PC-3 (cell line): ENCODE measurements around the gene CCAR1. TPM values are rescaled to one million over a fixed set of nuclear protein-coding genes. Genes with fewer than 3 reads are reported as not detected.

Experiments
- ATAC-seq: fragments of 200-7000 bp; cut with Tn5 transposase; 2 replicates; pipeline ENCODE4 v1.9.1; 2020; ENCODE audit warnings: mild to moderate bottlenecking, moderate library complexity
- BruUV-seq: library from RNA; stranded (reverse); fragments of 400-500 nt; replicated peaks from 2 replicates; lab custom pipeline; 2021; lab: Mats Ljungman, UMichigan
- CTCF ChIA-PET: fragments of 300-600 bp; sonication (Branson Sonifier 250); formaldehyde crosslinking; loops from one replicate; lab custom pipeline; 2022; ENCODE audit warnings: antibody characterized with exemption; lab: Charles Lee
- POLR2A ChIA-PET: fragments of 300-600 bp; sonication (Branson Sonifier 250); formaldehyde crosslinking; loops from one replicate; lab custom pipeline; 2022; ENCODE audit warnings: antibody characterized with exemption; ENCODE audit not compliant: unreplicated experiment; lab: Charles Lee
- DNase-seq: peaks from one replicate; pipeline ENCODE4 v3.0.0-alpha.2; 2015
- H2AFZ ChIP-seq: fragments of 300-600 bp; sonication (generic); 2 replicates; pipeline ENCODE4 v1.6.0; 2016; ENCODE audit warnings: antibody characterized with exemption, low read length
- H3F3A ChIP-seq: fragments of 300-600 bp; sonication (generic); one replicate; pipeline ENCODE4 v1.6.0; 2017; ENCODE audit warnings: antibody characterized with exemption, low read length, control low read depth, mild to moderate bottlenecking; ENCODE audit not compliant: unreplicated experiment
- H3K27ac ChIP-seq: fragments of 300-600 bp; sonication (generic); 2 replicates; pipeline ENCODE4 v1.5.1; 2016; ENCODE audit warnings: mild to moderate bottlenecking, low read length
- H3K27me3 ChIP-seq: fragments of 300-600 bp; sonication (generic); 2 replicates; pipeline ENCODE4 v1.6.1; 2016; ENCODE audit warnings: low read length, mixed read lengths
- H3K36me3 ChIP-seq: fragments of 300-600 bp; sonication (generic); 2 replicates; pipeline ENCODE4 v1.6.1; 2016; ENCODE audit warnings: low read depth, mixed run types, low read length, mixed read lengths
- H3K4me1 ChIP-seq: fragments of 300-600 bp; sonication (generic); 2 replicates; pipeline ENCODE4 v1.5.1; 2016; ENCODE audit warnings: low read length; ENCODE audit not compliant: insufficient read depth
- H3K4me2 ChIP-seq: fragments of 300-600 bp; sonication (generic); 2 replicates; pipeline ENCODE4 v1.6.0; 2016; ENCODE audit warnings: low read length
- H3K4me3 ChIP-seq: fragments of 300-600 bp; sonication (generic); 2 replicates; pipeline ENCODE4 v1.5.1; 2016; ENCODE audit warnings: mild to moderate bottlenecking, low read length, mixed read lengths
- H3K79me2 ChIP-seq: fragments of 300-600 bp; sonication (generic); 2 replicates; pipeline ENCODE4 v1.6.1; 2017; ENCODE audit warnings: low read length, mixed read lengths
- H3K9ac ChIP-seq: fragments of 300-600 bp; sonication (generic); 2 replicates; pipeline ENCODE4 v1.6.0; 2016; ENCODE audit warnings: mild to moderate bottlenecking, low read length
- H3K9me2 ChIP-seq: fragments of 300-600 bp; sonication (generic); replicated peaks from 2 replicates; pipeline ENCODE4 v1.6.1; 2016; ENCODE audit warnings: mixed run types, low read length, mixed read lengths
- H3K9me3 ChIP-seq: fragments of 300-600 bp; sonication (generic); 2 replicates; pipeline ENCODE4 v1.6.1; 2016; ENCODE audit warnings: low read length, mixed read lengths
- H4K20me1 ChIP-seq: fragments of 300-600 bp; sonication (generic); 2 replicates; pipeline ENCODE4 v1.6.1; 2016; ENCODE audit warnings: low read length, mixed read lengths
- CTCF ChIP-seq: fragments of 300-600 bp; sonication (generic); conservative IDR thresholded peaks from 2 replicates; pipeline ENCODE4 v1.5.1; 2017; ENCODE audit warnings: antibody characterized with exemption, low read depth, mild to moderate bottlenecking, low read length
- EZH2 ChIP-seq: fragments of 300-600 bp; sonication (generic); IDR thresholded peaks from one replicate; pipeline ENCODE4 v1.6.1; 2017; ENCODE audit warnings: antibody characterized with exemption, mild to moderate bottlenecking, low read length; ENCODE audit not compliant: unreplicated experiment
- EZH2phosphoT487 ChIP-seq: fragments of 300-600 bp; sonication (generic); IDR thresholded peaks from 2 replicates; pipeline ENCODE4 v1.6.1; 2018; ENCODE audit warnings: mild to moderate bottlenecking, antibody characterized with exemption, low read length, borderline replicate concordance
- intact Hi-C: fragments of 100-400 bp; cut with micrococcal nuclease; formaldehyde crosslinking; loops from 2 replicates; pipeline ENCODE4 v1.9.0; 2023
- total RNA-seq: library from RNA; depleted of rRNA; stranded (reverse); fragments of >200 nt; gene quantifications from 2 replicates; pipeline ENCODE4 v1.2.3, GENCODE V29; 2014

The CCAR1 gene
- total RNA-seq, 1 experiment from 2014 or later = 92.1 TPM

- Histone ChIP-seq H3K79me2 (no peaks in the 10 kb centered on the region), H3K27me3 (no peaks in the 10 kb centered on the region), H3K9ac (no peak overlapping the region), H3K9me3 (no peaks in the 10 kb centered on the region), H3F3A (no peaks in the 10 kb centered on the region), H3K27ac (no peak overlapping the region), H3K36me3 (no peaks in the 10 kb centered on the region), H2AFZ (no peak overlapping the region), H3K4me3 (no peak overlapping the region), H3K4me1 (no peaks in the 10 kb centered on the region), H4K20me1 (no peaks in the 10 kb centered on the region), H3K9me2 (no peaks in the 10 kb centered on the region), H3K4me2 (no peak overlapping the region)
- ATAC-seq (no peak), DNase-seq (no peak)
- ChIA-PET CTCF (no interaction called here), POLR2A (no interaction called here)
- intact Hi-C loops = no loop called here
- TF ChIP-seq EZH2 (no peak), EZH2phosphoT487 (no peak), CTCF (no peak)
- no TSS peak for BruUV-seq
Observed at GRCh38 chr10:68696018-68696417, 25.0 kb upstream of the CCAR1 start.

GRCh38 chr10:68697106-68697505 is 23.9 kb upstream of the CCAR1 start:
- intact Hi-C loops = no loop called here
- Histone ChIP-seq H3K4me3 (no peak overlapping the region), H2AFZ (no peak overlapping the region), H3K9me3 (no peaks in the 10 kb centered on the region), H3K27ac (no peak overlapping the region), H3K79me2 (no peaks in the 10 kb centered on the region), H3K4me2 (no peak overlapping the region), H3K9ac (no peak overlapping the region), H3K36me3 (no peaks in the 10 kb centered on the region), H3F3A (no peaks in the 10 kb centered on the region), H3K27me3 (no peaks in the 10 kb centered on the region), H3K9me2 (no peaks in the 10 kb centered on the region), H4K20me1 (no peaks in the 10 kb centered on the region), H3K4me1 (no peaks in the 10 kb centered on the region)
- ATAC-seq (no peak), DNase-seq (no peak)
- no TSS peak for BruUV-seq
- CTCF ChIA-PET = no interaction called here
- POLR2A ChIA-PET = interaction anchor here (0.7 kb wide), 1 partner anchor 59 kb away, joined by 4 read pairs; no protein-coding TSS in a partner anchor
- TF ChIP-seq EZH2phosphoT487 (no peak), EZH2 (no peak), CTCF (no peak)

- DNase-seq (no peak), ATAC-seq (no peak)
- Histone ChIP-seq H3K9me2 (no peaks in the 10 kb centered on the region), H3K27ac (no peak overlapping the region), H3K9me3 (no peaks in the 10 kb centered on the region), H4K20me1 (no peaks in the 10 kb centered on the region), H3K79me2 (no peaks in the 10 kb centered on the region), H3K4me1 (no peaks in the 10 kb centered on the region), H3K4me3 (no peak overlapping the region), H3K4me2 (no peak overlapping the region), H3K27me3 (no peaks in the 10 kb centered on the region), H3F3A (no peaks in the 10 kb centered on the region), H2AFZ (no peak overlapping the region), H3K36me3 (no peaks in the 10 kb centered on the region), H3K9ac (no peak overlapping the region)
- ChIA-PET CTCF (no interaction called here), POLR2A (no interaction called here)
- intact Hi-C loops = no loop called here
- no peak for TF ChIP-seq EZH2phosphoT487
- TF ChIP-seq EZH2 = no peak
- no peak for TF ChIP-seq CTCF
- no TSS peak for BruUV-seq
Observed at GRCh38 chr10:68700197-68700596, 20.8 kb upstream of the CCAR1 start.
